ENCODE data around the gene DMKN. TPM values are rescaled to one million over a fixed set of nuclear protein-coding genes. Genes with fewer than 3 reads are reported as not detected.

DMKN gene
- polyA plus RNA-seq, 2 of the 4 experiments (the other 2 are of a cell fraction) = 21.5 to 40.6 TPM

- ATAC-seq (no peak), FAIRE-seq (no peak), DNase-seq (ENCODE audit: low read depth in 1 of 2, low spot score in 1 of 2) (no peak)
- WGBS (ENCODE audit: missing lambda C conversion rate) = 76% methylated on average over 10 of the region's 10 CpGs
- TF ChIP-seq JUN (IDR thresholded peaks at IDR 0.05) = no peak
- TF ChIP-seq FOSL2 (IDR thresholded peaks at IDR 0.05) = no peak
- no peak for TF ChIP-seq FOSL2 (CRISPR knock-in tag; IDR thresholded peaks at IDR 0.05)
- TF ChIP-seq ZC3H11A (IDR thresholded peaks at IDR 0.05) = no peak
- no peak for TF ChIP-seq MYC (IDR thresholded peaks at IDR 0.05; ENCODE audit: borderline replicate concordance, low read length)
- no peak for TF ChIP-seq SREBF2 (IDR thresholded peaks at IDR 0.05)
- no peak for TF ChIP-seq RCOR1 (IDR thresholded peaks at IDR 0.05; ENCODE audit: low read depth, low read length)
- TF ChIP-seq ZSCAN20 (CRISPR knock-in tag; IDR thresholded peaks at IDR 0.05) = no peak
- TF ChIP-seq EP300 (IDR thresholded peaks at IDR 0.05) = no peak
- no peak for TF ChIP-seq CBX8 (IDR thresholded peaks at IDR 0.05)
- TF ChIP-seq HMGXB4 (CRISPR knock-in tag; IDR thresholded peaks at IDR 0.05; ENCODE audit: borderline replicate concordance) = no peak
- TF ChIP-seq HOXB13 (CRISPR knock-in tag; IDR thresholded peaks at IDR 0.05; ENCODE audit: low read depth) = no peak
- TF ChIP-seq RAD21 (conservative IDR thresholded peaks at IDR 0.05 in 1 of 2, IDR thresholded peaks at IDR 0.05 in 1 of 2) = no peak
- no peak for TF ChIP-seq GATA3 (IDR thresholded peaks at IDR 0.05; ENCODE audit: borderline replicate concordance)
- no peak for TF ChIP-seq HDAC2 (IDR thresholded peaks at IDR 0.05)
- TF ChIP-seq, protein P1, sequence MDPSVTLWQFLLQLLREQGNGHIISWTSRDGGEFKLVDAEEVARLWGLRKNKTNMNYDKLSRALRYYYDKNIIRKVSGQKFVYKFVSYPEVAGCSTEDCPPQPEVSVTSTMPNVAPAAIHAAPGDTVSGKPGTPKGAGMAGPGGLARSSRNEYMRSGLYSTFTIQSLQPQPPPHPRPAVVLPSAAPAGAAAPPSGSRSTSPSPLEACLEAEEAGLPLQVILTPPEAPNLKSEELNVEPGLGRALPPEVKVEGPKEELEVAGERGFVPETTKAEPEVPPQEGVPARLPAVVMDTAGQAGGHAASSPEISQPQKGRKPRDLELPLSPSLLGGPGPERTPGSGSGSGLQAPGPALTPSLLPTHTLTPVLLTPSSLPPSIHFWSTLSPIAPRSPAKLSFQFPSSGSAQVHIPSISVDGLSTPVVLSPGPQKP (IDR thresholded peaks at IDR 0.05; ENCODE audit: low read depth, low read length) = no peak
- TF ChIP-seq MAZ (IDR thresholded peaks at IDR 0.05; ENCODE audit: borderline replicate concordance, low read depth, low read length) = no peak
- TF ChIP-seq POLR2AphosphoS2 (conservative IDR thresholded peaks at IDR 0.05; ENCODE audit: low read length) = no peak
- TF ChIP-seq BCL3 (IDR thresholded peaks at IDR 0.05) = no peak
- TF ChIP-seq, protein P2, sequence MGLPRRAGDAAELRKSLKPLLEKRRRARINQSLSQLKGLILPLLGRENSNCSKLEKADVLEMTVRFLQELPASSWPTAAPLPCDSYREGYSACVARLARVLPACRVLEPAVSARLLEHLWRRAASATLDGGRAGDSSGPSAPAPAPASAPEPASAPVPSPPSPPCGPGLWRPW (IDR thresholded peaks at IDR 0.05) = no peak
- TF ChIP-seq ESRRA (IDR thresholded peaks at IDR 0.05; ENCODE audit: borderline replicate concordance, low read length) = no peak
- Histone ChIP-seq H3K4me2 (no peak overlapping the region), H3K27ac (no peak overlapping the region), H3K9me3 (no peaks in the 10 kb centered on the region), H3K4me1 (peaks cover 17% of the 10 kb centered on the region), H3K4me3 (no peak overlapping the region)
- POLR2A ChIA-PET = no interaction called here
- CTCF ChIA-PET = interaction anchor here (0.6 to 17.2 kb wide), 7 partner anchors 10 to 191 kb away, joined by 3 to 368 read pairs (median 7); partner anchors contain the start of genes FFAR1 and FFAR3
These were observed 52.8 kb downstream of the DMKN start for GRCh38 chr19:35460608-35461007.

DNA sequence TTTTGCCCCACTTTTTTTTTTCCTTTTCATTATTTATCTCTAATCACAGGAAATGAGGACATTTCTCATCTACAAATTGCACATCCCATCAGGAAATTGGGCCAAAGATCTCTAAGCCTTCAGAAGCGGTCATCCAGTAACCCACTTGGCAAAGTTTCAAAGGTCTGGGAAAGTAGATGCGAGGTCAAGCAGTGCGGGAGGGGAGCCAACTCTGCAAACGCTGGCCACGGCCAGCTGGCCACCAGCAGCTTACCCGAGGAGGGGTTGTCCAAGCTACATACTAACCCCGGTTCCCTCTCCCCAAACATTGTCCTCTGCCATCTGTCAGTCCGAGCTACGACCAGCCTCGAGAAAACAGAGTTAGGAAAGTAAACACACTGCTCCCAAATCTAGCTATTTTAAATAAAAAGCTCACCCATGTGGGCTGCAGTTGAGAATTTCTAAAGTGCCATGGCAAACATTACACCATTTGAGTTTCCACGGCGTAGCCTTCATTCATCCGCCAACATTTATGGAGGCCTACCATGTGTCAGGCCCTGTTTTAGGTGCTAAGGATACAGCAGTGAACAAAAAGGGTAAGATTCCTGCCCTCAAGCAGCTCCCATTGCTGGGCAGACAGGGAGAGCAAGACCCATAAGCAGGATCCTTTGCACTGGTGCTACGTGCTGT, 53.9 kb downstream of the DMKN start:
- DNase-seq (ENCODE audit: low read depth in 1 of 2, low spot score in 1 of 2) = no peak
- ATAC-seq = peak in 1 of 2 experiments; percentile 43; a peak in 3 of 6 replicates
- FAIRE-seq = peak; percentile 13
- Histone ChIP-seq H3K9me3 (no peaks in the 10 kb centered on the region), H3K27ac (peak overlapping the region; percentile 19 to 51; a peak in 3 of 6 replicates), H3K4me2 (peak overlapping the region; percentile 60), H3K4me1 (peaks cover 17% of the 10 kb centered on the region), H3K4me3 (no peak overlapping the region)
- WGBS (ENCODE audit: missing lambda C conversion rate) = 49% methylated on average over 14 of the region's 14 CpGs
- ChIA-PET POLR2A (interaction anchor here (0.6 kb wide), 1 partner anchor 8 kb away, joined by 3 read pairs; no protein-coding TSS in a partner anchor), CTCF (interaction anchor here (0.9 to 17.2 kb wide), 6 partner anchors 9 to 108 kb away, joined by 3 to 368 read pairs (median 9); partner anchors contain the start of genes FFAR1 and FFAR3)
- TF ChIP-seq CTCF (IDR thresholded peaks at IDR 0.05) (no peak), RAD21 (conservative IDR thresholded peaks at IDR 0.05 in 1 of 2, IDR thresholded peaks at IDR 0.05 in 1 of 2) (no peak), KDM5A (IDR thresholded peaks at IDR 0.05) (no peak), CBX2 (IDR thresholded peaks at IDR 0.05; ENCODE audit: borderline replicate concordance, low read depth) (no peak), ZNF302 (CRISPR knock-in tag; IDR thresholded peaks at IDR 0.05) (no peak), KDM1A (IDR thresholded peaks at IDR 0.05; ENCODE audit: low read depth) (no peak), TP53 (CRISPR knock-in tag; IDR thresholded peaks at IDR 0.05) (no peak), FOSL2 (IDR thresholded peaks at IDR 0.05) (no peak), FOSL2 (CRISPR knock-in tag; IDR thresholded peaks at IDR 0.05) (no peak)
- TF ChIP-seq, protein P3, sequence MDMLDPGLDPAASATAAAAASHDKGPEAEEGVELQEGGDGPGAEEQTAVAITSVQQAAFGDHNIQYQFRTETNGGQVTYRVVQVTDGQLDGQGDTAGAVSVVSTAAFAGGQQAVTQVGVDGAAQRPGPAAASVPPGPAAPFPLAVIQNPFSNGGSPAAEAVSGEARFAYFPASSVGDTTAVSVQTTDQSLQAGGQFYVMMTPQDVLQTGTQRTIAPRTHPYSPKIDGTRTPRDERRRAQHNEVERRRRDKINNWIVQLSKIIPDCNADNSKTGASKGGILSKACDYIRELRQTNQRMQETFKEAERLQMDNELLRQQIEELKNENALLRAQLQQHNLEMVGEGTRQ (IDR thresholded peaks at IDR 0.05) = no peak
- TF ChIP-seq, protein P4, sequence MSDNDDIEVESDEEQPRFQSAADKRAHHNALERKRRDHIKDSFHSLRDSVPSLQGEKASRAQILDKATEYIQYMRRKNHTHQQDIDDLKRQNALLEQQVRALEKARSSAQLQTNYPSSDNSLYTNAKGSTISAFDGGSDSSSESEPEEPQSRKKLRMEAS (IDR thresholded peaks at IDR 0.05) = no peak
- TF ChIP-seq, protein P2 (IDR thresholded peaks at IDR 0.05) = no peak
